ENCODE measurements around the gene RANBP17.

DNA sequence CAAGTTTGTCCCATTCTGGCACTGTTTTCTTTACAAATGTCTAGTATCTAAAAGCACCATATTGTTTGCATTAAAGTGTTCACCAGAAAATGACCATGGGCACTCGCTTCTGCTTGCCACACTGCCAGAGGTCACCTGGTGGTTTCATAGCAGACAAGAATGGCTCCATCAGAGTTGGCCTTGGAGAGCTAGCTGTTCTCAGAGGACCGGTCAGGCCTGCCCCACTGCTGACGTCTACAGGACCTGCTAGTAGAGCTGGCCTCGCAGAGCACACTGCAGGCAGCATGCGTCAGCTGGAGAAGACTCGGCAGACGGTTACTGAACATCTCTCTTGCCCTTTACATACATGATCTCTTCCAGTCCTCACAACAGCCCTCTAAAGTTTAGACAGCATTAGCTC lies 438.5 kb downstream of the RANBP17 start:
- TF ChIP-seq, protein P1, sequence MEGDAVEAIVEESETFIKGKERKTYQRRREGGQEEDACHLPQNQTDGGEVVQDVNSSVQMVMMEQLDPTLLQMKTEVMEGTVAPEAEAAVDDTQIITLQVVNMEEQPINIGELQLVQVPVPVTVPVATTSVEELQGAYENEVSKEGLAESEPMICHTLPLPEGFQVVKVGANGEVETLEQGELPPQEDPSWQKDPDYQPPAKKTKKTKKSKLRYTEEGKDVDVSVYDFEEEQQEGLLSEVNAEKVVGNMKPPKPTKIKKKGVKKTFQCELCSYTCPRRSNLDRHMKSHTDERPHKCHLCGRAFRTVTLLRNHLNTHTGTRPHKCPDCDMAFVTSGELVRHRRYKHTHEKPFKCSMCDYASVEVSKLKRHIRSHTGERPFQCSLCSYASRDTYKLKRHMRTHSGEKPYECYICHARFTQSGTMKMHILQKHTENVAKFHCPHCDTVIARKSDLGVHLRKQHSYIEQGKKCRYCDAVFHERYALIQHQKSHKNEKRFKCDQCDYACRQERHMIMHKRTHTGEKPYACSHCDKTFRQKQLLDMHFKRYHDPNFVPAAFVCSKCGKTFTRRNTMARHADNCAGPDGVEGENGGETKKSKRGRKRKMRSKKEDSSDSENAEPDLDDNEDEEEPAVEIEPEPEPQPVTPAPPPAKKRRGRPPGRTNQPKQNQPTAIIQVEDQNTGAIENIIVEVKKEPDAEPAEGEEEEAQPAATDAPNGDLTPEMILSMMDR (conservative IDR thresholded peaks at IDR 0.05; ENCODE audit: low read depth in 2 of 2), result no peak
- TF ChIP-seq EZH2 (IDR thresholded peaks at IDR 0.05; ENCODE audit: low read depth, unreplicated experiment), result no peak
- TF ChIP-seq POLR2AphosphoS5 (IDR thresholded peaks at IDR 0.05; ENCODE audit: low read depth), result no peak
- TF ChIP-seq, protein P2, sequence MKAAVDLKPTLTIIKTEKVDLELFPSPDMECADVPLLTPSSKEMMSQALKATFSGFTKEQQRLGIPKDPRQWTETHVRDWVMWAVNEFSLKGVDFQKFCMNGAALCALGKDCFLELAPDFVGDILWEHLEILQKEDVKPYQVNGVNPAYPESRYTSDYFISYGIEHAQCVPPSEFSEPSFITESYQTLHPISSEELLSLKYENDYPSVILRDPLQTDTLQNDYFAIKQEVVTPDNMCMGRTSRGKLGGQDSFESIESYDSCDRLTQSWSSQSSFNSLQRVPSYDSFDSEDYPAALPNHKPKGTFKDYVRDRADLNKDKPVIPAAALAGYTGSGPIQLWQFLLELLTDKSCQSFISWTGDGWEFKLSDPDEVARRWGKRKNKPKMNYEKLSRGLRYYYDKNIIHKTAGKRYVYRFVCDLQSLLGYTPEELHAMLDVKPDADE (IDR thresholded peaks at IDR 0.05), result no peak
- TF ChIP-seq JUNB (IDR thresholded peaks at IDR 0.05; ENCODE audit: unreplicated experiment), result no peak
- TF ChIP-seq, protein P3, sequence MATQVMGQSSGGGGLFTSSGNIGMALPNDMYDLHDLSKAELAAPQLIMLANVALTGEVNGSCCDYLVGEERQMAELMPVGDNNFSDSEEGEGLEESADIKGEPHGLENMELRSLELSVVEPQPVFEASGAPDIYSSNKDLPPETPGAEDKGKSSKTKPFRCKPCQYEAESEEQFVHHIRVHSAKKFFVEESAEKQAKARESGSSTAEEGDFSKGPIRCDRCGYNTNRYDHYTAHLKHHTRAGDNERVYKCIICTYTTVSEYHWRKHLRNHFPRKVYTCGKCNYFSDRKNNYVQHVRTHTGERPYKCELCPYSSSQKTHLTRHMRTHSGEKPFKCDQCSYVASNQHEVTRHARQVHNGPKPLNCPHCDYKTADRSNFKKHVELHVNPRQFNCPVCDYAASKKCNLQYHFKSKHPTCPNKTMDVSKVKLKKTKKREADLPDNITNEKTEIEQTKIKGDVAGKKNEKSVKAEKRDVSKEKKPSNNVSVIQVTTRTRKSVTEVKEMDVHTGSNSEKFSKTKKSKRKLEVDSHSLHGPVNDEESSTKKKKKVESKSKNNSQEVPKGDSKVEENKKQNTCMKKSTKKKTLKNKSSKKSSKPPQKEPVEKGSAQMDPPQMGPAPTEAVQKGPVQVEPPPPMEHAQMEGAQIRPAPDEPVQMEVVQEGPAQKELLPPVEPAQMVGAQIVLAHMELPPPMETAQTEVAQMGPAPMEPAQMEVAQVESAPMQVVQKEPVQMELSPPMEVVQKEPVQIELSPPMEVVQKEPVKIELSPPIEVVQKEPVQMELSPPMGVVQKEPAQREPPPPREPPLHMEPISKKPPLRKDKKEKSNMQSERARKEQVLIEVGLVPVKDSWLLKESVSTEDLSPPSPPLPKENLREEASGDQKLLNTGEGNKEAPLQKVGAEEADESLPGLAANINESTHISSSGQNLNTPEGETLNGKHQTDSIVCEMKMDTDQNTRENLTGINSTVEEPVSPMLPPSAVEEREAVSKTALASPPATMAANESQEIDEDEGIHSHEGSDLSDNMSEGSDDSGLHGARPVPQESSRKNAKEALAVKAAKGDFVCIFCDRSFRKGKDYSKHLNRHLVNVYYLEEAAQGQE (IDR thresholded peaks at IDR 0.05; ENCODE audit: unreplicated experiment), result no peak
- TF ChIP-seq CREB1 (CRISPR knock-in tag; IDR thresholded peaks at IDR 0.05; ENCODE audit: low read depth), result no peak
- no peak for TF ChIP-seq EZH2phosphoT487 (IDR thresholded peaks at IDR 0.05; ENCODE audit: unreplicated experiment)

All from GM23338 (cell line).